BLaER1 (cell line): Measurements from ENCODE around the gene NTRK3.
A peak's percentile ranks its signal among the peaks of the same experiment; 100 is the strongest.

Experiments used
- H3K27ac ChIP-seq: shearing (Covaris generic); formaldehyde crosslinking; 2 replicates; pipeline ENCODE4 v1.8.1; 2022
- H3K27me3 ChIP-seq: shearing (Covaris generic); formaldehyde crosslinking; 2 replicates; pipeline ENCODE4 v1.8.1; 2022
- H3K36me3 ChIP-seq: shearing (Covaris generic); formaldehyde crosslinking; 2 replicates; pipeline ENCODE4 v1.8.1; 2022
- H3K4me1 ChIP-seq: shearing (Covaris generic); formaldehyde crosslinking; 2 replicates; pipeline ENCODE4 v1.8.1; 2022
- H3K4me2 ChIP-seq: shearing (Covaris generic); formaldehyde crosslinking; 2 replicates; pipeline ENCODE4 v1.8.1; 2022
- H3K4me3 ChIP-seq: shearing (Covaris generic); formaldehyde crosslinking; 2 replicates; pipeline ENCODE4 v1.8.1; 2022
- H3K9ac ChIP-seq: shearing (Covaris generic); formaldehyde crosslinking; 2 replicates; pipeline ENCODE4 v1.8.1; 2022
- H3K9me3 ChIP-seq: shearing (Covaris generic); formaldehyde crosslinking; 2 replicates; pipeline ENCODE4 v1.8.1; 2022
- H4K20me1 ChIP-seq: shearing (Covaris generic); formaldehyde crosslinking; 2 replicates; pipeline ENCODE4 v1.8.1; 2022
- Cebpa-rat ChIP-seq: shearing (Covaris generic); IDR thresholded peaks from 2 replicates; pipeline ENCODE4 v1.8.1; 2022

NTRK3 gene

GRCh38 chr15:88215066-88215648 lies 41.4 kb downstream of the NTRK3 start:
- Histone ChIP-seq H3K4me1 (peaks cover 5% of the 10 kb centered on the region), H3K4me3 (no peak overlapping the region), H3K27ac (no peak overlapping the region), H4K20me1 (no peaks in the 10 kb centered on the region), H3K9ac (no peak overlapping the region), H3K27me3 (no peaks in the 10 kb centered on the region), H3K36me3 (no peaks in the 10 kb centered on the region), H3K4me2 (no peak overlapping the region), H3K9me3 (no peaks in the 10 kb centered on the region)
- no peak for TF ChIP-seq Cebpa-rat

- Histone ChIP-seq H3K9ac (no peak overlapping the region), H3K9me3 (no peaks in the 10 kb centered on the region), H3K27me3 (no peaks in the 10 kb centered on the region), H3K36me3 (no peaks in the 10 kb centered on the region), H3K4me1 (no peaks in the 10 kb centered on the region), H3K27ac (no peak overlapping the region), H4K20me1 (no peaks in the 10 kb centered on the region), H3K4me2 (no peak overlapping the region), H3K4me3 (no peak overlapping the region)
- no peak for TF ChIP-seq Cebpa-rat
These were observed 47.4 kb downstream of the NTRK3 start for GRCh38 chr15:88209111-88209510.

GRCh38 chr15:88208396-88208795 lies 48.1 kb downstream of the NTRK3 start:
- Histone ChIP-seq H3K27me3 (no peaks in the 10 kb centered on the region), H3K36me3 (no peaks in the 10 kb centered on the region), H3K27ac (no peak overlapping the region), H3K4me1 (no peaks in the 10 kb centered on the region), H3K4me2 (no peak overlapping the region), H3K4me3 (no peak overlapping the region), H4K20me1 (no peaks in the 10 kb centered on the region), H3K9me3 (no peaks in the 10 kb centered on the region), H3K9ac (no peak overlapping the region)
- no peak for TF ChIP-seq Cebpa-rat

- Histone ChIP-seq H3K9me3 (no peaks in the 10 kb centered on the region), H3K4me3 (no peak overlapping the region)
These were observed 49.0 kb downstream of the NTRK3 start for GRCh38 chr15:88207565-88207964.

GRCh38 chr15:88204584-88204983 lies 52.0 kb downstream of the NTRK3 start:
- no peaks in the 10 kb centered on the region for H3K36me3 ChIP-seq
- no peaks in the 10 kb centered on the region for H3K4me1 ChIP-seq
- H3K27ac ChIP-seq = no peak overlapping the region
- no peak overlapping the region for H3K4me2 ChIP-seq
- no peak overlapping the region for H3K4me3 ChIP-seq
- no peak for TF ChIP-seq Cebpa-rat
- H3K27me3 ChIP-seq = no peaks in the 10 kb centered on the region
- no peaks in the 10 kb centered on the region for H3K9me3 ChIP-seq
- no peaks in the 10 kb centered on the region for H4K20me1 ChIP-seq
- H3K9ac ChIP-seq = no peak overlapping the region

More at GRCh38 chr15:88207565-88207964, 49.0 kb downstream of the NTRK3 start:
- Histone ChIP-seq H4K20me1 (no peaks in the 10 kb centered on the region), H3K27me3 (no peaks in the 10 kb centered on the region), H3K4me2 (no peak overlapping the region), H3K4me1 (no peaks in the 10 kb centered on the region), H3K9ac (no peak overlapping the region), H3K36me3 (no peaks in the 10 kb centered on the region), H3K27ac (no peak overlapping the region)
- no peak for TF ChIP-seq Cebpa-rat

GRCh38 chr15:88202231-88202630 lies 54.3 kb downstream of the NTRK3 start:
- no peak overlapping the region for H3K9ac ChIP-seq
- no peak overlapping the region for H3K4me3 ChIP-seq
- H3K36me3 ChIP-seq = no peaks in the 10 kb centered on the region
- H3K27ac ChIP-seq = no peak overlapping the region
- no peaks in the 10 kb centered on the region for H4K20me1 ChIP-seq
- H3K4me2 ChIP-seq = no peak overlapping the region
- TF ChIP-seq Cebpa-rat = no peak
- H3K27me3 ChIP-seq = no peaks in the 10 kb centered on the region
- no peaks in the 10 kb centered on the region for H3K4me1 ChIP-seq
- no peaks in the 10 kb centered on the region for H3K9me3 ChIP-seq

GRCh38 chr15:88201207-88201606 lies 55.3 kb downstream of the NTRK3 start:
- no peak for TF ChIP-seq Cebpa-rat
- H3K27me3 ChIP-seq = no peaks in the 10 kb centered on the region
- no peak overlapping the region for H3K27ac ChIP-seq
- H3K9me3 ChIP-seq = no peaks in the 10 kb centered on the region
- H3K4me1 ChIP-seq = no peaks in the 10 kb centered on the region
- no peak overlapping the region for H3K4me3 ChIP-seq
- no peak overlapping the region for H3K4me2 ChIP-seq
- H3K36me3 ChIP-seq = no peaks in the 10 kb centered on the region
- H4K20me1 ChIP-seq = no peaks in the 10 kb centered on the region
- H3K9ac ChIP-seq = no peak overlapping the region

- Histone ChIP-seq H3K9ac (no peak overlapping the region), H3K27ac (no peak overlapping the region), H4K20me1 (no peaks in the 10 kb centered on the region), H3K27me3 (no peaks in the 10 kb centered on the region), H3K4me1 (peaks cover 5% of the 10 kb centered on the region), H3K9me3 (no peaks in the 10 kb centered on the region), H3K36me3 (no peaks in the 10 kb centered on the region), H3K4me2 (no peak overlapping the region), H3K4me3 (no peak overlapping the region)
- no peak for TF ChIP-seq Cebpa-rat
These were observed 59.6 kb downstream of the NTRK3 start for GRCh38 chr15:88196961-88197360.

- Histone ChIP-seq H3K27me3 (no peaks in the 10 kb centered on the region), H3K4me2 (no peak overlapping the region), H3K9me3 (no peaks in the 10 kb centered on the region), H3K9ac (no peak overlapping the region), H3K4me1 (peaks cover 17% of the 10 kb centered on the region), H4K20me1 (no peaks in the 10 kb centered on the region), H3K36me3 (no peaks in the 10 kb centered on the region), H3K4me3 (no peak overlapping the region), H3K27ac (no peak overlapping the region)
- no peak for TF ChIP-seq Cebpa-rat
These were observed 62.4 kb downstream of the NTRK3 start for GRCh38 chr15:88194162-88194561.

GRCh38 chr15:88193415-88193814 lies 63.1 kb downstream of the NTRK3 start:
- no peak for TF ChIP-seq Cebpa-rat
- Histone ChIP-seq H3K36me3 (no peaks in the 10 kb centered on the region), H3K9ac (no peak overlapping the region), H3K4me3 (no peak overlapping the region), H4K20me1 (no peaks in the 10 kb centered on the region), H3K9me3 (no peaks in the 10 kb centered on the region), H3K27me3 (no peaks in the 10 kb centered on the region), H3K27ac (no peak overlapping the region), H3K4me1 (peaks cover 19% of the 10 kb centered on the region), H3K4me2 (no peak overlapping the region)

GRCh38 chr15:88191812-88192165 lies 64.8 kb downstream of the NTRK3 start:
- Histone ChIP-seq H3K27me3 (no peaks in the 10 kb centered on the region), H3K4me2 (peak overlapping the region; percentile 36; the same call in 1 of the 2 replicates)

More at GRCh38 chr15:88191812-88192165, 64.8 kb downstream of the NTRK3 start:
- H4K20me1 ChIP-seq = no peaks in the 10 kb centered on the region
- no peak overlapping the region for H3K27ac ChIP-seq
- TF ChIP-seq Cebpa-rat = no peak
- H3K9ac ChIP-seq = no peak overlapping the region
- H3K4me1 ChIP-seq = peaks cover 35% of the 10 kb centered on the region
- H3K9me3 ChIP-seq = no peaks in the 10 kb centered on the region
- H3K4me3 ChIP-seq = no peak overlapping the region
- no peaks in the 10 kb centered on the region for H3K36me3 ChIP-seq
